HG03378 (cell line): ENCODE data around the gene PER3.
"Not testable (repeated sequence)": the region's sequence is repeated elsewhere in the genome, so short reads cannot be mapped to it uniquely, and the experiment has no call there.

ENCODE experiments used
- ATAC-seq: cut with Tn5 transposase; IDR thresholded peaks from one replicate; pipeline ENCODE4 v1.9.1; 2021; ENCODE audit warnings: mild to moderate bottlenecking, moderate library complexity; ENCODE audit not compliant: unreplicated experiment

PER3 gene

GRCh38 chr1:7778133-7778628, 5.9 kb upstream of the PER3 start:
- no peak for ATAC-seq

DNA sequence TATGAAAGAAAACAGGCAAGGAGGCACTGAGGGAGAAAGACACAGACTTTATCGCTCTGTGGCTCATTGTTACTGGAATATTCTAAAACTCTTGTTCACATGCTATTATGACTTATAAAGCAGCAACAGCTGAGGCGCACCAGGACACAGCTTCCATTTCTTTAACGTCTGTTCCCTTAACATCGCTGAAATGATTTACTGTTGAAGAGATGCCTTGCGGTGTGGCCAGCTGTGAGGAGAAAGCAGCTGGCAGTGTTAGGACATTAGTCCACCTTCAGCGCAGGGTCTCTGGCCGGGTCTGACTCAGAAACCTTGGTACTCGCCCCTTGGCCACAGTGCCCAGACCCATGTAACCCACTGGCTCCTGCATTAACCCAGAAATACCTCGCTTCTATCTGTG, 3.1 kb upstream of the PER3 start:
- no peak for ATAC-seq

GRCh38 chr1:7781501-7781900, 2.6 kb upstream of the PER3 start:
- ATAC-seq, result no peak

- no peak for ATAC-seq
Measured at GRCh38 chr1:7781923-7782495, 2.1 kb upstream of the PER3 start.

DNA sequence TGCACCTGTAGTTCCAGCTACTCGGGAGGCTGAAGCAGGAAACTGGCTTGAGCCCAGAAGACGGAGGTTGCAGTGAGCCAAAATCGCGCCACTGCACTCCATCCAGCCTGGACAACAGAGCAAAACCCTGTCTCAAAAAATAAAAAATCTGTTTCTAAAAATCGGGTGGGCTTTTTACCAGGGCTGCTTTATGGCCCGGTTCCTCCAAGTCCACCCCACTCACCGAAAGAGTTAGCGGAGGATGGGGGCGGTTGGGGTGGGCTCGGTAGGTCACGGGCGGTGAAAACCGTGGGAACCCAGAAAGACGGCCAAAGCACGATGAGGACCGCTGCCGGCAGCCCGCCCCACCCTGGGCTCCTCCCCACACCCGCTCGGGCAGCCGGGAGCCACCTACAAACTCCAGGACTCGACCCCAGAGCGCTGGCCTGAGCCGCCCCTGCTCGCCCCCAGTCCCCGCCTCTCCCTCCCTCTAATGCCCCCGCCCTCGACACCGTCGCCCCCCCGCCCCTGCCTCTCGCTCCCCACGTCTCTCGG, 846 bp upstream of the PER3 start:
- no peak for ATAC-seq

DNA sequence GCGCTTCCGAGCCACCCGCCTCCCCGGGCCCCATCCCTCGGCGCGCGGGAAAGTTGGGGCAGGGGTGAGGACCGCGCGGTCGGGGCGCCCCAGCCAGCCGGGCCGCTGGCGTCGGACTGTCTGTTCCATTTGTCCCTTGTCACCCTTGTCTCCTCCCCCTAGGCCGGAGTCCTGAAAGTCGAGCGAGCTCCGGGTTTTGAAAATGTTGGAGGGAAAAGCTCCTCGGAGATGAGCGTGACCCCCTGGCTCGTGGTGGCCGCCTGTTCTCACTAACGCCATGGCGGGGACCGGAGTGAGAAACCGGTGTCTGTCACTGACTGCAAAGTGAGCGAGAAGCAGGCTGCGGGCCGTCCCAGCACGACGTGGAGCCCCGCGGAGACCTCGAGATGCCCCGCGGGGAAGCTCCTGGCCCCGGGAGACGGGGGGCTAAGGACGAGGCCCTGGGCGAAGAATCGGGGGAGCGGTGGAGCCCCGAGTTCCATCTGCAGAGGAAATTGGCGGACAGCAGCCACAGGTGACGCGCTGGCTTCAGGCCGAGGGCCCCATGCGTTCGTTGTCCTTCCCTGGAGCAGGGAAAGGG, 491 bp downstream of the PER3 start:
- no peak for ATAC-seq

DNA sequence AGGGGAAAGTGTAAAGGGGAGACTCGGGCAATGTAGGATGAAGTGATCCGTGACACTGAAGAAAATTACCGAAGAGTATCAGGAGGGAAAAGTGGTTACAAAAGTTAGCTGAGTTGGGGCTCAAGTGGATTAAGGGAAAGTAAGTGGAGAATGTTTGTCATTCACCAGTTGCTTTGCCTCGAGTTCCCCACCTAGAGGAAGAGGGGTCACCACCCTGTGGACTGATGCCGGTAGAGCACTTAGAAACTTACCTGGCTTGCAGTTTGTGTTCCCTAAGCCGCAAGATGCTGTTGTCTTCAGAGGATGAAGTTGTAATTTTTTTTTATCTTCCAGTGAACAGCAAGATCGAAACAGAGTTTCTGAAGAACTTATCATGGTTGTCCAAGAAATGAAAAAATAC, 1.0 kb downstream of the PER3 start:
- no peak for ATAC-seq

DNA sequence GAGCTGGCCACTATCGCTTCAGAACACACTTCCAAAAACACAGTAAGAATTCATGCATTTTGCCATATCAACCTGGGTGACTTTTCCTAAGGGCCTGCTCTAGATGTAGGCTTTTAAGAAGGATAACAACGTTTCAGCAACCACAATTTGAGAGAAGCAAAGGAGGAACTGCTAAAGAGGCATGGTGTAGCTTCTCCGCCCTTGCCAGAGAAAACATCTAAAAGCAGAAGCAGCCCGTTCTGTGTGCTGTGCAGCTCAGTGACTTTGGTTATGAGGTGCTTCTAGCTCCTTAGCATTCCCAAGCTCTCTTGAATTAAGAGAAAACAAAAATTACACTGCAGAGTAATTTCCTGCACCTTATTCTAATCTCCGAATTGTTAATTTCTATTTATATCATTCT, 2.7 kb downstream of the PER3 start:
- no peak for ATAC-seq

DNA sequence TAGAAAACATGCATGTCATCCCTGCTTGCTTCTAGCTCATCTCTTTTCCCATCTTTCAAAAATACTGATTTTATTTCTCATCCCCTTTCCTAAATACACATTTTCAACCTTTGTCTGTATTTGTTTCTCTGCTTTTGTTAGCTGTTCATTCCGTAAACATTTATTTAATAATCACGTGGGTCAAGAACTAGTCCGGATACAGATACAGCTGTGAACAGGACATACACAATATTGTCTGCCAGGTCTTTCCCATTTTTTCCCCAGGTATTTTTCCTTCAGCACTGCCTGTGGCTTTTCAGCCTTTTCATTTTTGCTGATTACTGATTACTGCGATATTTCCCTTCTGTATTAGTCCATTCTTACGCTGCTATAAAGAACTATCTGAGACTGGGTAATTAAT, 5.7 kb downstream of the PER3 start:
- no peak for ATAC-seq

DNA sequence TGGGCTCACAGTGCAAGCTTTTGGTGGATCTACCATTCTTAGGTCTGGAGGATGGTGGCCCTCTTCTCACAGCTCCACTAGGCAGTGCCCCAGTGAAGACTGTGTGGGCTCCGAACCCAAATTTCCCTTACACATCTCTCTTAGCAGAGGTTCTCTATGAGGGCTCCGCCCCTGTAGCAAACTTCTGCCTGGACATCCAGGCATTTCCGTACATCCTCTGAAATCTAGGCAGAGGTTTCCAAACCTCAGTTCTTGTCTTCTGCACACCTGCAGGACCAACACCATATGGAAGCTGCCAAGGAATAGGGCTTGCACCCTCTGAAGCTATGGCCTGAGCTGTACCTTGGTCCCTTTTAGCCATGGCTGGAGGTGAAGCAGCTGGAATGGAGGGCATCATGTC, 6.9 kb downstream of the PER3 start:
- not testable (repeated sequence) for ATAC-seq

DNA sequence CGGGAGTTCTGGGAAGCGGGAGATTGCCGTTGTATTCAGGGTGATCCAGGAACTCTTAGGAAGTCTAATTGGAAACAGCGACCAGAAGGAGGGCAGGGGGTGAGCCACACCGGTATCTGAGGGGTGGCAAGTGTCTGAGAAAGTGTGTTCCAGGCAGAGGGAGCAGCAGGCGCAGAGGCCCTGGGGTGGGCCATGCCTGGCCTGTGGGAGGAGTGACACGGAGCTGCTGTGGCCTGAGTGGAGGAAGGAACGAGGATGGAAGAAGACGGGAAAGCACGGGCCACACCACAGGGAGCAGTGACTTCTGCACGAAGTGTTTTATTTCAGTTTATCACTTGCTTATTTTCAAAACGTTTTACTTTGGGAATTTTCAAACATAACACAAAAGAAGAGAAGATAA, 11.3 kb downstream of the PER3 start:
- no peak for ATAC-seq

DNA sequence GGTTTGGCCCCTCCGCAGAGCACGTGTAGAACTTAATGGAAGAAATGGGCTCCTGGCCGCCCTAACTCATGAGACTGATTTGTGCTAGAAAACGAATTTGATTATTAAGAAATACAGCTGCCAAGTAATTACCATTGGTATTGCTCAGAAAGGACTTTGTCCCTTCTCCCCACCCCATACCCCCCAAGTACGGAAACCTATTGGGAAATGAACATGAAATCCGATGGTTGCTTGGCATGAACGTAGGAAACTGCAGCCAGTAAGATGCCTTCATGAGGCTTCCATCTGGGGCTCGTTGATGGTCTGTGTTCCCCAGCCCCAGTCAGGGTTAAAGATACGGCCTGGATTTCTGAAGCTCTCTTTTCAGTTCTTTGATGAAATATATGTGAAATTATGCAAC, 21.4 kb downstream of the PER3 start:
- ATAC-seq, result no peak

- ATAC-seq, result no peak
Measured at GRCh38 chr1:7808253-7808844, 24.3 kb downstream of the PER3 start.

DNA sequence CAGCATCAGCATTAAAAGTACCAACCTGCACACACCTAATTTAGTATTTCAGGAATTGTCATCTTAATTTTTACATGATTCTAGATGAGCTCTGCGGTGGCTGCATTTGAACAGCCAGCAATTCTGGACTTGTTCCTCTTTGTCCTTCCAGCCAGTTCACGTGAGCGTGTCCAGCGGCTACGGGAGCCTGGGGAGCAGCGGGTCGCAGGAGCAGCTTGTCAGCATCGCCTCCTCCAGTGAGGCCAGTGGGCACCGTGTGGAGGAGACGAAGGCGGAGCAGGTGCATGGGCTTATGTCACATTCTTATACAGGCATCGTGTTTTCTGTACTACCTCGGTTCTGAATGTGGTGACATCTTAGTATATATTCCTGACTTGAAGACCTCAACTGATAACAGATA, 25.7 kb downstream of the PER3 start:
- no peak for ATAC-seq

DNA sequence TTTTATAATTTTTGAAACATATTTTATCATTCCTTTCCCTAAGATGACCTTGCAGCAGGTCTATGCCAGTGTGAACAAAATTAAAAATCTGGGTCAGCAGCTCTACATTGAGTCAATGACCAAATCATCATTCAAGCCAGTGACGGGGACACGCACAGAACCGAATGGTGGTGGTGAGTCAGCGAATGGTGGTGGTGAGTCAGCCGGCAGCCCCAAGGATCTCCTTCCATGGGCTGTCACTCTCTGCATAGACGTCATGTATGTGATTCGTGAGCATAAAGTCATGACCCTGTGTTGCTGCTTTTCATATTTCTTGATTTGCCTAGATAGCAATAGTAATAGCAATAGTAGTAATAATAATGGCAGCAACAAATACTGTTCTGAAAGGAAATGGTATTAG, 26.3 kb downstream of the PER3 start:
- ATAC-seq, result no peak

DNA sequence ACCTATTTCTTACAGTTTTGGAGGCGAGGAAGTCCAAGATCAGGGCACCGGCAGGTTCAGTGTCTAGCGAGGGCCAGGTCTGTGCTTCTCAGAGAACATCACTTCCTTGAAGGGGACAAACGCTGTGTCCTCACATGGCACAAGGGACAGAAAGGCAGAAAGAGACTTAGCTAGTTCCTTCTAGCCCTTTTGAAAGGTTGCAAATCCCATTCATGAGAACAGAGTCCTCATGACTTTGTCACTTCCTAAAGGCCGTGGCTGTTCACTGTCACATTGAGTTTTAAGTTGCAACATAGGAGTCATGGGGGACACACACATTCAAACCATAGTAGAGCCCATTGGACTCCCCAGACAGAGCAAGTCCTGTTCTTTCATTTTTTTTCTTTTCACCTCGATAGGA, 27.4 kb downstream of the PER3 start:
- ATAC-seq, result no peak

- no peak for ATAC-seq
Measured at GRCh38 chr1:7813677-7814373, 29.7 kb downstream of the PER3 start.

- no peak for ATAC-seq
Measured at GRCh38 chr1:7821282-7821681, 37.2 kb downstream of the PER3 start.

DNA sequence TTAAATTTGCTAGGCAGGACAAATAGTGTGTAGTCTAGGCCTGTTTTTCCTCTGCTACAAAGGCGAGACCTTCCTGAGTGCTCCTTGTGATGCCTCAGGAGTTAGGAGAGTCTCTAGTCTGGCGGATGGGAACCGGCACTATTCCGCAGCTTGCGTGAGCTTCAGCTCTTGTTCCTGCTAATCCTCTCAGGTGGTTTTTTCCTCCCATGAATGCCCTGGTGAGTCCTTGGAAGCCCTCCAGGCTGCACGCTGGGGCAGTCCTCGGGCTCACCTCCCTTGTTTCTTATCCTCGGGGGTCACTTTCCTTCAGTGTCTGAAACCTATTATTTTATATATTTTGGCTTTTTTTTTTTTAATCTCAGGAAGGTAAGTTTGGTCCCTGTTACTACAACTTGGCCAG, 40.6 kb downstream of the PER3 start:
- ATAC-seq, result no peak

DNA sequence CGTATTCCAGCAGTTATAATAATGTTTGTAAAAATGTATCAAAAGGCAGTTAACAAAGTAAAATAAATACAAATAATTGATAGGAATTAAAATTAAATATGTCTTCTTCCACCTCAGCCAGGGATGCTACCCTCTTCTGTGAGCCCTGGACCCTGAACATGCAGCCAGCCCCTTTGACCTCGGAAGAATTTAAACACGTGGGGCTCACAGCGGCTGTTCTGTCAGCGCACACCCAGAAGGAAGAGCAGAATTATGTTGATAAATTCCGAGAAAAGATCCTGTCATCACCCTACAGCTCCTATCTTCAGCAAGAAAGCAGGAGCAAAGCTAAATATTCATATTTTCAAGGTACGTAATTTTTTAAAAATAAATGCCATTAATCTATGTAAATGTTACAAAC, 42.3 kb downstream of the PER3 start:
- ATAC-seq, result no peak

- no peak for ATAC-seq
Measured at GRCh38 chr1:7827126-7827955, 43.2 kb downstream of the PER3 start.
